Mesendoderm (in vitro differentiated cells): ENCODE results near the gene SCYGR7. TPM values are rescaled to one million over a fixed set of nuclear protein-coding genes. Genes with fewer than 3 reads are reported as not detected.

ENCODE experiments used
- DNase-seq: peaks from one replicate; pipeline ENCODE4 v3.0.0; 2013
- H2AK5ac ChIP-seq: 2 replicates; pipeline ENCODE4 v1.6.1; 2013; ENCODE audit warnings: low read length, inconsistent platforms
- H2BK120ac ChIP-seq: 2 replicates; pipeline ENCODE4 v1.6.1; 2013; ENCODE audit warnings: low read depth, mild to moderate bottlenecking, low read length, moderate library complexity, mixed read lengths
- H2BK15ac ChIP-seq: replicated peaks from 2 replicates; pipeline ENCODE4 v1.6.1; 2013; ENCODE audit warnings: low read depth, mild to moderate bottlenecking, moderate library complexity
- H2BK5ac ChIP-seq: 2 replicates; pipeline ENCODE4 v1.6.1; 2013; ENCODE audit warnings: low read length, inconsistent platforms
- H3K18ac ChIP-seq: 2 replicates; pipeline ENCODE4 v1.6.1; 2013; ENCODE audit warnings: mild to moderate bottlenecking, low read length, mixed read lengths
- H3K23ac ChIP-seq: one replicate; pipeline ENCODE4 v1.6.1; 2013; ENCODE audit warnings: low read length
- H3K27ac ChIP-seq: 2 replicates; pipeline ENCODE4 v1.5.1; 2013; ENCODE audit warnings: low read depth, mild to moderate bottlenecking, inconsistent platforms, low read length, moderate library complexity
- H3K27me3 ChIP-seq: 2 replicates; pipeline ENCODE4 v1.6.1; 2013; ENCODE audit warnings: low read length, control low read depth, mild to moderate bottlenecking, inconsistent platforms; ENCODE audit not compliant: insufficient read depth, poor library complexity
- H3K36me3 ChIP-seq: 2 replicates; pipeline ENCODE4 v1.6.1; 2013; ENCODE audit warnings: low read length, inconsistent platforms; ENCODE audit not compliant: control insufficient read depth, insufficient read depth
- H3K4ac ChIP-seq: one replicate; pipeline ENCODE4 v1.6.1; 2013; ENCODE audit warnings: low read depth, mild to moderate bottlenecking, low read length, moderate library complexity
- H3K4me1 ChIP-seq: 2 replicates; pipeline ENCODE4 v1.6.1; 2013; ENCODE audit warnings: low read depth, low read length, inconsistent platforms; ENCODE audit not compliant: control insufficient read depth
- H3K4me2 ChIP-seq: 2 replicates; pipeline ENCODE4 v1.6.1; 2013; ENCODE audit warnings: low read length
- H3K4me3 ChIP-seq: 2 replicates; pipeline ENCODE4 v1.5.1; 2013; ENCODE audit warnings: mild to moderate bottlenecking, low read length
- H3K56ac ChIP-seq: one replicate; pipeline ENCODE4 v1.6.1; 2013; ENCODE audit warnings: low read length
- H3K79me1 ChIP-seq: 2 replicates; pipeline ENCODE4 v1.6.1; 2013; ENCODE audit warnings: low read length, inconsistent platforms
- H3K79me2 ChIP-seq: 2 replicates; pipeline ENCODE4 v1.6.1; 2013; ENCODE audit warnings: mild to moderate bottlenecking, low read length; ENCODE audit not compliant: control insufficient read depth, insufficient read depth
- H3K9ac ChIP-seq: 2 replicates; pipeline ENCODE4 v1.6.1; 2013; ENCODE audit warnings: low read length, inconsistent platforms
- H4K5ac ChIP-seq: one replicate; pipeline ENCODE4 v1.6.1; 2013; ENCODE audit warnings: low read length
- H4K8ac ChIP-seq: one replicate; pipeline ENCODE4 v1.6.1; 2013; ENCODE audit warnings: low read depth, mild to moderate bottlenecking, control low read depth, low read length, moderate library complexity
- WGBS: extraction: QIAGEN DNeasy Blood & Tissue Kit; methylation state at CpG from one replicate; pipeline ENCODE4 v1.1.7; 2013; ENCODE audit warnings: low lambda C conversion rate, missing lambda C conversion rate; ENCODE audit not compliant: insufficient coverage; ENCODE audit errors: extremely low coverage; 5-methylcytosine and 5-hydroxymethylcytosine counted together
- small RNA-seq: library from polyadenylated mRNA; stranded (forward); fragments of <200 nt; extraction: miRNeasy Mini kit (QIAGEN cat#:217004); gene quantifications from one replicate; pipeline ENCODE3, GENCODE V24; 2013; ENCODE audit not compliant: insufficient read depth

SCYGR7 gene

GRCh38 chr2:227772932-227773331, 44.8 kb downstream of the SCYGR7 start:
- DNase-seq: no peak
- Histone ChIP-seq H3K79me2 (no peaks in the 10 kb centered on the region), H3K4ac (no peak overlapping the region), H4K5ac (no peak overlapping the region), H3K79me1 (no peaks in the 10 kb centered on the region), H3K27ac (no peak overlapping the region), H3K9ac (no peak overlapping the region), H2BK15ac (no peak overlapping the region), H3K23ac (no peak overlapping the region), H2AK5ac (no peak overlapping the region), H3K4me3 (no peak overlapping the region), H2BK5ac (no peak overlapping the region), H3K36me3 (no peaks in the 10 kb centered on the region), H3K4me1 (no peaks in the 10 kb centered on the region), H4K8ac (no peak overlapping the region), H3K27me3 (no peaks in the 10 kb centered on the region), H3K18ac (no peak overlapping the region), H3K4me2 (no peak overlapping the region), H3K56ac (no peak overlapping the region), H2BK120ac (no peak overlapping the region)
- no CpG with 5 or more reads among the region's 2 CpGs for WGBS

DNA sequence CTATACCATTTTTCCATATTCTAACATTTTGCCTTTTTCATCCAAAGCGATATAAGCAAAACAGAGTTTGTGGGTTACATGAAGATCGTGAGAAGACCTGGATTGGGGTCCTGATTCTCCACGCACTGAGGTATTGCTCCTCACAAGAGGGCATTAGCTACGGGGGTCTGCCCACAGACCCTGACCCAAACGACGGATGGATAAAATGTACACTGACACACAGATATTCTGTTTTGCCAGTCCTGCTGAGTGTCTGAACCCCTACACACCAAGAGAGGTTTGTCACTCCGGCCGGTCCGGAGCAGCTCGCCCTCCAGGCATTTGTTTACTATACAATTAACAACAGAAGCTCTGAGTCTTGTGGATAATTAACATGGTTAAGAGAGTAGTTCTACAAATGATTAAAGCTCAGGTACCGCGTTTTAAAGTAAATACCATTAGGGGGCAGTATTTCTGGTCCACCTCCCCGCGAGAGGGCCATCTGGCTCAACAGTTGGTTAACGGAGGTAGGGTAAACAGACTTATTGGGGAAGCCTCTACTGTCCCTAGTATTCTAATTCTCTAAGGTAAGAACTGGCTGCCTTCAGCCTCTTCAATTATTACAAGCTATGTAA, 46.0 kb downstream of the SCYGR7 start:
- H3K4me3 ChIP-seq: no peak overlapping the region
- H3K4me2 ChIP-seq: no peak overlapping the region
- H2BK5ac ChIP-seq: no peak overlapping the region
- H3K27ac ChIP-seq: no peak overlapping the region
- H3K9ac ChIP-seq: no peak overlapping the region
- no peak overlapping the region for H2BK120ac ChIP-seq
- peak; percentile 64 for DNase-seq
- no peak overlapping the region for H3K23ac ChIP-seq
- no peaks in the 10 kb centered on the region for H3K4me1 ChIP-seq
- H3K56ac ChIP-seq: no peak overlapping the region
- WGBS: no CpG with 5 or more reads among the region's 15 CpGs
- no peak overlapping the region for H3K18ac ChIP-seq
- H4K5ac ChIP-seq: no peak overlapping the region
- H2AK5ac ChIP-seq: no peak overlapping the region
- H3K27me3 ChIP-seq: no peaks in the 10 kb centered on the region
- no peaks in the 10 kb centered on the region for H3K36me3 ChIP-seq
- H3K4ac ChIP-seq: no peak overlapping the region
- H2BK15ac ChIP-seq: no peak overlapping the region
- no peak overlapping the region for H4K8ac ChIP-seq
- H3K79me1 ChIP-seq: no peaks in the 10 kb centered on the region
- H3K79me2 ChIP-seq: no peaks in the 10 kb centered on the region

DNA sequence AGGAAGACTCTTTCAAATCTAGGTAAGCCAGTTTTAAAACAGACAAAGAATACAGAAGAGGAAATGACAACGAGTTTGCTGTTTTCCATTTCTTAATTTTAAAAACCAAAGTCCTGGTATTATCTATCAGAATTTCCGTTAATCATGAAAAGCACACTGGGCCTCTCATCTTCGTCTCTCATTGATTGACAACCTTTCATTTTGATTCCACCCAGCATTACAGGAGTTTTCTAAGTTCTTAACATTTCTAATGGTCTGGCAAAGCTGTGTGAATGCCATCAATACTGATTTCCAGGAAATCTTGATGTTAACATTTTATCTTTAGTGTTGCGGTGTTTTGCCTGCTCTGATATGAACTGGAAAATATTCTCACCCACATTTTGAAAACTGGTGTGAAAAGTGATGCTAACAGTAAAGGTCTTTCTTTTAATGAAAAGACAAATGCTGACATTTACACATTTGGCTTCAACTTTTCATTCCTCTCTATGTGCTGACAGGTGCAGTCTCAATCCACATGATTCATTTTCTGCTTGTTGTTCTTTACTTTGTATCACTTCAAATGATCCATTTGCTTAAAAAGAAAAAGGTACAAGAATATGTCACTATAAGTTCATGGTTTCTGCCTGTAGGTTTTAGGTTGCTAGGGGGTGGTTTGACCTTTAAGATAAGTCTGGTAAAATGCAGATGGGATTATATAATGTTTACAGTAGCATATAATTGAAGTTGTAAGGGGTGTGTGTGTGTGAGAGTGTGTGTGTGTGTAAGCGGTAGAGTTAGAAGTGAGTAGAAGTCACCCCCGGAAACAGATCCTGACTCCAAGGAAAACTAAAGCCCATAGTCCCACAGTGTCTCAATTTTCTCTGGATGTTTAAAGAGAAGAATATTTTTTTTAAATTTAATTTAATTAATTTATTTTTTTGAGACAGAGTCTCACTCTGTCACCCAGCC, 47.0 kb downstream of the SCYGR7 start:
- Histone ChIP-seq H3K18ac (no peak overlapping the region), H3K23ac (no peak overlapping the region), H3K56ac (no peak overlapping the region), H2BK120ac (no peak overlapping the region), H3K27me3 (no peaks in the 10 kb centered on the region), H4K8ac (no peak overlapping the region), H3K9ac (no peak overlapping the region), H4K5ac (no peak overlapping the region), H3K4me1 (no peaks in the 10 kb centered on the region), H3K4ac (no peak overlapping the region), H3K79me1 (no peaks in the 10 kb centered on the region), H3K27ac (no peak overlapping the region), H2BK15ac (no peak overlapping the region), H3K36me3 (no peaks in the 10 kb centered on the region), H2AK5ac (no peak overlapping the region), H3K4me2 (no peak overlapping the region), H3K79me2 (no peaks in the 10 kb centered on the region), H2BK5ac (no peak overlapping the region), H3K4me3 (no peak overlapping the region)
- 100% methylated on average over 1 of the region's 6 CpGs for WGBS
- DNase-seq: no peak

Small RNA genes lying within 50 kb of the gene (small RNA-seq; reads per million reads assigned to genes)
- not detected for gene RNA5SP121
- not detected for gene SNRPGP8
